ENCODE data around the gene BAAT.

GRCh38 chr9:101393135-101393534 lies 8.3 kb upstream of the BAAT start:
- TF ChIP-seq SALL2 (tag by site-specific recombination; IDR thresholded peaks at IDR 0.05; ENCODE audit: borderline replicate concordance): no peak
- no peak for TF ChIP-seq ZFP3 (tag by site-specific recombination; IDR thresholded peaks at IDR 0.05; ENCODE audit: low read depth)
- no peak for TF ChIP-seq CTCF (tag by site-specific recombination; IDR thresholded peaks at IDR 0.05)
- TF ChIP-seq ZNF132 (tag by site-specific recombination; IDR thresholded peaks at IDR 0.05; ENCODE audit: borderline replicate concordance): no peak
- TF ChIP-seq PRDM1 (tag by site-specific recombination; IDR thresholded peaks at IDR 0.05): no peak
- no peak for TF ChIP-seq YY2 (tag by site-specific recombination; IDR thresholded peaks at IDR 0.05)
- TF ChIP-seq ZNF670 (tag by site-specific recombination; IDR thresholded peaks at IDR 0.05; ENCODE audit: low read depth): no peak
- TF ChIP-seq ZNF280C (tag by site-specific recombination; IDR thresholded peaks at IDR 0.05): no peak

All from HEK293 (cell line).